Fibroblast of skin of scalp (primary cell): Measurements from ENCODE around the gene TXNIP.
A peak's percentile ranks its signal among the peaks of the same experiment; 100 is the strongest.

Source experiments
- DNase-seq: peaks from one replicate; pipeline ENCODE4 v3.0.0-alpha.2; 2013

The TXNIP gene

DNA sequence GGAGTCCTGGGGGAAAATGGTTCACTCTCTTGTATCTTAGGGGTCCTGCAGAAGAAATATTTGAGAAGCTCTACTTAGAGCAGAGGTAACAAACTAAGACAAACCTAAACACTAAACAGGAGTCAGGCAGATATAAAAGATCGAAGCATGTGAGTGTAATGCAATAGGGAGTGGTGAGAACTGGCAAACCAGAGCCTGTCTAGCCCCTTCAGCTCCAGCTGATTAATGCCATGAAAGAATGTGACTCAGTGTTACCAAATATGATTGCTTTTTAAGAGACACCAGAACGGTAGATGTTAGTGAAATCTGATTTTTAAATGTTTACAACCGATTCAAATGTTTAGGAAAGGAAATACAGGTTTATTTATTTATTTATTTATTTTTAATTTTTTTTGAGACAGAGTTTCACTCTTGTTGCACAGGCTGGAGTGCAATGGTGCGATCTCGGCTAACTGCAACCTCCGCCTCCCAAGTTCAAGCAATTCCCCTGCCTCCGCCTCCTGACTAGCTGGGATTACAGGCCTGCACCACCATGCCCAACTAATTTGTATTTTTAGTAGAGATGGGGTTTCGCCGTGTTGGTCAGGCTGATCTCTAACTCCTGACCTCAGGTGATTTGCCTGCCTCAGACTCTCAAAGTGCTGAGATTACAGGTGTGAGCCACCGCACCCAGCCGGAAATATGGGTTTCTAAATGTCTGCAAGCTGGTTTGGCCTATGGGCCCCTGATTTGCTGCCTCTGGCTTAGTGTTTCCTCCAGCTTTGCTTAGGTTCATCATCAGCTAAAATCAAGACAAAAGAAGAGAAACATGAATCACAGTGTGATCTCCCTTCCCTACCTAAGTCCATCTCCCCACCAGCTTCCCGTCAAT, 12.2 kb downstream of the TXNIP start:
- no peak for DNase-seq

DNA sequence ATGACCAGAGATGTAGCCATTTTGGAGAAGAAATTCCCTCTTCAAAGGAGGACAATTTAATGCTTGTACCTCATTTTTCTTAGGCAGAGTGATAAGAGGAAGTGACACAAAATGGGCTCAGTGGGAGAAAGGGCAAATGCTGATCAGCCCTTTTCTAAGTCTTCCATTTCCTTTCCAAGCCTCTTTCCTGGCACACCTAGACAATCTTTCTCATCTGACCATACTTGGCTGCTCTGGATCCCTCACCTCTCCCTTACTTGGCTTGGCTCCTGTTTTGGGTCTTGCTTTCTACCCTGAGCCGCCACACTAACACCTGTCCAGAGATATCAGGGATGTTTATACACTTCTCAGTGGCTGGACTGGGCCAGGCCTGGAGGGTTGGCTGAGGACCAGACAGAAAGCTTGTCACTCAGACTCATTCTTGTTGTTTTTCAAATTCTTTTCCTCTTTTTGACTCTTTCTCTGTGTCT, 13.1 kb downstream of the TXNIP start:
- DNase-seq = no peak

GRCh38 chr1:145982010-145982723, 14.2 kb downstream of the TXNIP start:
- no peak for DNase-seq

DNA sequence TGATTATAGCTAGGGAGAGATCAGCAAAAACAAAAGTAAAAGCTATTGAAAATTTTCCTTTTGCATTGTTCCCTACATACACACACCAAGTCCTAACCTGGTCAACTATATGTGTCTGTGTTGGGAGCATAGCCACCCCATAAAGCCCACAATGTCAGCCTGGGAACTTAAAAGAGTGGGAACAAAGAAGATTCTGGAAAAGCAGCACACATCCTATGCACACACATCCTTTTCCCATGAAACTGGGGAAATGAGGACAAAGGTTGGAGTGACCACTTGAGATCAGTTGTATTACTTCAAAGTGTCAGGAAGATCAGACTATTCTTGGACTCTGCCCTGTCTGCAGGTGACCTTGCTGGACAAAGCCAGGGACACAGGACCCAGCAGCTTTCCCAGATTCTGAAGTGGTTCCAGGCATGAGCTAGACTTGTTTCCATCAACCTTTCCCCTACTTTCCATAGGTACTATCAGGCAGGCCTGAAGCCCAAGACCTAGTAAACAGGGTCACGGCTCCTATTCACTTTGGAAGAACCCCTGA, 15.9 kb downstream of the TXNIP start:
- DNase-seq = no peak

DNA sequence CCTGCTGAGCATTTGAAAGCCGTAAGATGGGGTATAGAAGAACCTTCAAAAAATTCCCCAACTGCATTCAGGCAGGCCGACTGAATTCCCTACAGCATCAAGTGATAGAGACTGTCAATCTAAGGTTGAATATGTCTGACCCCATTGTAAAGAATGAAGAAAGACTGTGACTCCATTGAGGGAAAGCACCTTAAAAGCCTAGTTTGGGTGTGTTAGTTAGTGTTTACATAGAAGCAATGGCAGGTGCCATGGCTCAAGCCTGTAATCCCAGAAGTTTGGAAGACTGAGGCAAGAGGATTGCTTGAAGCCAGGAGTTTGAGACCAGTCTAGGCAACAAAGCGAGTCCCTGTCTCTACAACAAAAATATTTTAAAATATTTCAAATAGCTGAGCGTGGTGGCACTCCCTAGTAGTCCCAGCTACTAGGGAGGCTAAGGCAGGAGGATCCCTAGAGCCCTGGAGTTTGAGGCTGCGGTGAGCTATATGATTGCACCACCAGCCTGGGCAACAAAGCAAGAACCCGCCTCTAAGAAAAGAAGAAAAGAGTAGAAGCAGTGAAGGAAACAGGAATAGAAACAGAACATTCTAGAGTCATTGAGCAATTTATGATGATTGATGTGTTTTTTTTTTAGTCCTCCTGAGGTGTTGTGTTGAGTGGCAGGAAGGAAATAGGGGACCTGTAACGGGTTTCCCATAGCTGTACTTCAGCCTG, 16.5 kb downstream of the TXNIP start:
- DNase-seq = peak; percentile 74

GRCh38 chr1:145978854-145979745, 17.3 kb downstream of the TXNIP start:
- peak; percentile 100 for DNase-seq

DNA sequence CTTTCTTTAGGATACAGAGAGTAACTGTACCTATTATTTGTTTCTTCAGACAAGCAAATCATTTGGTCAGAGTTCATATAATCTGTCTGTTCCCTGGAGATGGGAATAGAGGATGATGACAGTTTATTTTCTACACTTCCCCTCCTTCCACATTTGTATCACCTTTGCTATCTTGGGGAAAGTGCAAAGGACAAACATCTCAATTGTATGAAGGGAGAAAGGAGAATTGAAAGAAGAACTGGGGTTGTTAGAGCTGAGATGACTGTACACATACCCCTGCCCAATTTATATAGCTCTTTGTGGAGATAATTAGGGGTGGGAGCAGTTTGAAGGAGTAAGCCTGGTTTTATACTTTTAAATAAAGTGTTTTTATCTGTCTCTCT, 17.9 kb downstream of the TXNIP start:
- no peak for DNase-seq

DNA sequence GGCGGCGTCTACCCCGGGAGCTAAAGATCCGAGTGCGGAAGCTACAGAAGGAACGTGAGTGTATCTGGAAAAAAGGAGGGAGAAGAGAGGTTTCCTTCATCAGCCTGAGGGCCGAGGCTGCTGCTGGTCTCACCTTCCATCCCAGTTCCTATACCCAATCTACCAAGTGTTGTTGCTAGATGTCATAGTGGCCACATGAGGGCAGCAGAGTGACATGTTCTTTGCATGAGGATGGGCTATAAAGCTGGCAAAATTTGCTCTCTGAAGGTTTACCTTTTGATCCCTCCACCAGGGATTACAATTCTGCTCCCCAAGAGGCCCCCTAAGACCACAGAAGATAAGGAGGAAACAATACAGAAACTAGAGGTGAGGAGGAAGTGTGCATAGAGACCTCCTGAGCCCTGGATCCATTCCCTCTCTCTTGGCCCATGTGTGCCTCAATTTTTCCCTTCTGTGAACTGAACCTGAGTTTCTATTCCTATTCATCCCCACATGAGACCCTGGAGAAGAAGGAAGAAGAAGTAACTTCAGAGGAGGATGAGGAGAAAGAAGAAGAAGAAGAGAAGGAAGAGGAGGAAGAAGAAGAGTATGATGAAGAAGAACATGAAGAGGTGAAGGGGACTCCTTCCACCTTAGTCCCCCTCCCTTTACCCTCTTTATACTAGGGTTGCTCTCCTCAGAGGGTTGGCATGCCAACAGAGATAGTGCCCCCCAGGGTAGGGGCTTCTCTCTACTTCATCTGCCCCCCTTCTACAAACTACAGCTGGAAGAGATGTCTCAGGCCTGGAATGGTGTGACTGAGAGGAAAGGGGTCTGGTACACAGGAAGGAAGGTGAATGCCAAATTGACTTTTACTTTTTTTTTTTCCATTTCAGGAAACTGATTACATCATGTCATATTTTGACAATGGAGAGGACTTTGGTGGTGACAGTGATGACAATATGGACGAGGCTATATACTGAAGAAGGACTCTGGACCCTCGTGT, 18.6 kb downstream of the TXNIP start:
- peak; percentile 86 for DNase-seq

DNA sequence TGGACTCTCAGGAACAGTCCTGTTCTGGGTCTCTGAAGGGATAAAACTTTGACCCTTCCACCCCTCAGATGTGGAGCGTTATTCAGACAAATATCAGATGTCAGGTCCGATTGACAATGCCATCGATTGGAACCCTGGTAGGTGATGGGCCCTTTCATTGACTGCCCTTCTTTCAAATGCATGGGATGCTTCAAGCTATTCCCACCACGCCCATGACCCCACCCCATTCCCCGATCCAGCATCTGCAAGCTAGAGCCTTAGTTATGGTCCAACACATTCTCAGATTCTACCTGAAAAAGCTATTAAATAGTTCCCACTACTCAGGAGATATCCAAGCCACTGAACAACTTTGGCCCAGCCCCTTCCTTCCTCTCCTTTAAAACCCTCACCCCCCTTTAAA, 19.4 kb downstream of the TXNIP start:
- DNase-seq = no peak

DNA sequence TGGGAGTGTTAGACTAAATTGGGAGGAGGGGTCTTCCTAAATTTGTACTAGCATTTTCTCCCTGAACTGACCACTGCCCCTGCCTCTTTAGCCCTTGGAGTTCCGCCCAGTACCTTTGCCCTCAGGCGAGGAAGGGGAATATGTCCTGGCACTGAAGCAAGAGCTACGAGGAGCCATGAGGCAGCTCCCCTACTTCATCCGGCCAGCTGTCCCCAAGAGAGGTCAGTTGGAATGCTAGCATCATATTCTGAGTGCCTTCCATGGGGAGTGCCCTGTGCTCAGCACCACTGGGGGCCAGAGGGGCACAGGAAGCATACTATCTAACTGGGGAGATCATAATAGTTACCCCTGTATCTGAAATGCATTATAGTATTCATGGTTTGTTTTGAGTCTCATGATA, 21.2 kb downstream of the TXNIP start:
- DNase-seq = no peak

GRCh38 chr1:145974721-145975120, 21.7 kb downstream of the TXNIP start:
- DNase-seq = no peak

DNA sequence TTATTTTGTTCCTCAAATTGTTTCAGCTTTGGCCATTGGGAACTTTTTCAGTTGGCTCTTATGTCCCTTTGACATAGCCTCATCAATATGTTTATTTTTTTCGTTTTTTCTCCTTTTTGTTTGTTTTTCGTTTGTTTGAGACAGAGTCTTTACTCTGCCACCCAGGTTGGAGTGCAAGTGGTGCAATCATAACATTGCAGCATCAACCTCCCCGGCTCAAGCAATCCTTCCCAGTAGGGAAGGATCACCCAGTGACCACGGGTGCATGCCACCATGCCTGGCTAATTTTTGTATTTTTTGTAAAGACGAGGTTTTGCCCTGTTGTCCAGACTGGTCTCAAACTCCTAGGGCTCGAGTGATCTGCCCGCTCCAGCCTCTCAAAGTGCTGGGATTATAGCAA, 23.8 kb downstream of the TXNIP start:
- DNase-seq = no peak

DNA sequence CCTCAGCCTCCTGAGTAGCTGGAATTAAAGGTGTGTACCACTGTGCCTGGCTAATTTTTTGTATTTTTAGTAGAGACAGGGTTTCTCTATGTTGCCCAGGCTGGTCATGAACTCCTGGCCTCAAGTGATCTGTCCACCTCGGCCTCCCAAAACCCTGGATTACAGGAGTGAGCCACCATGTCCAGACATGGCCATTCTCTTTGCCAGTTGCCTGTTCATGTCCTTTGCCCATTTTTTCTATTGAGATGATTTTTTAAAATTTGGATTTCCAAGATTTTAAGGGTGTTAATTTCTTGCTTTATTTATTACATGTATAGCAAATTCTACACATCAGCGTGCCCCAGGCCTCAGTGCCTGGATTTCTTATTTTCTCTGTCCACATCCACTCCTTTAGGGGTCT, 29.1 kb downstream of the TXNIP start:
- DNase-seq = no peak

DNA sequence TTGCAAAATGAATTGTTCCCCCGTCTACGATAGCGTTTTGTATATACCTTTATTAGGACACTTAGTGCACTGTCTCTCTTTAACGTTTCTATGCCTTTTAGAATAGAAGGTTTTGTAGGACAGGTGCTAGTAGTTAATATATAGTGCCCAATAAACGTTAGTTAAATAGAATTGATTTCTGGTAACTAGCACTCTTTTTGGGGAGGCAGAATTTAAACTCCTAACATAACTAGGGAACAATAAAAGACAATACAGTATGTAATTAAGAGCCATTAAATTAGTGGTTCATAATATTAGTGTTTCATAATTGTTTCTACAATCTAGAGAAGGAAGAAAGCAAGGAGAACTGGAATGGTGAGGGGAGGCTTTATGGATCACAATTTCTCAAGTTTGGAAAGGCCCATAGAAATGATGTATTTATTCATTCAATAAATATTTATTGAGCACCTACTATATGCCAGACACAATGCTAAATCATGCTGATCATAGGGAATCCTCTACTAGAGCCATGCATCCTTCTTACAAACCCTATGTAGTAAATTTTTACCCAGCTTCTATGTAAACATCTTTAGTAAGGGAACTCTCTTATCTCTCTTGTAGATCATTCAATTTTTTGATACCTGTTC, 31.1 kb downstream of the TXNIP start:
- DNase-seq = no peak

GRCh38 chr1:145964328-145965118, 31.9 kb downstream of the TXNIP start, which contains the start of the genes ANKRD34A and POLR3GL:
TSS of gene ANKRD34A (minus strand) at chr1:145964575. CDS start at chr1:145961759, 2,816 bp downstream.
TSS of gene POLR3GL (plus strand) at chr1:145964690. CDS start at chr1:145974866, 10,176 bp downstream.
- peak; percentile 92 for DNase-seq

- DNase-seq = peak; percentile 80
Measured at GRCh38 chr1:145963265-145964019, 32.9 kb downstream of the TXNIP start.

DNA sequence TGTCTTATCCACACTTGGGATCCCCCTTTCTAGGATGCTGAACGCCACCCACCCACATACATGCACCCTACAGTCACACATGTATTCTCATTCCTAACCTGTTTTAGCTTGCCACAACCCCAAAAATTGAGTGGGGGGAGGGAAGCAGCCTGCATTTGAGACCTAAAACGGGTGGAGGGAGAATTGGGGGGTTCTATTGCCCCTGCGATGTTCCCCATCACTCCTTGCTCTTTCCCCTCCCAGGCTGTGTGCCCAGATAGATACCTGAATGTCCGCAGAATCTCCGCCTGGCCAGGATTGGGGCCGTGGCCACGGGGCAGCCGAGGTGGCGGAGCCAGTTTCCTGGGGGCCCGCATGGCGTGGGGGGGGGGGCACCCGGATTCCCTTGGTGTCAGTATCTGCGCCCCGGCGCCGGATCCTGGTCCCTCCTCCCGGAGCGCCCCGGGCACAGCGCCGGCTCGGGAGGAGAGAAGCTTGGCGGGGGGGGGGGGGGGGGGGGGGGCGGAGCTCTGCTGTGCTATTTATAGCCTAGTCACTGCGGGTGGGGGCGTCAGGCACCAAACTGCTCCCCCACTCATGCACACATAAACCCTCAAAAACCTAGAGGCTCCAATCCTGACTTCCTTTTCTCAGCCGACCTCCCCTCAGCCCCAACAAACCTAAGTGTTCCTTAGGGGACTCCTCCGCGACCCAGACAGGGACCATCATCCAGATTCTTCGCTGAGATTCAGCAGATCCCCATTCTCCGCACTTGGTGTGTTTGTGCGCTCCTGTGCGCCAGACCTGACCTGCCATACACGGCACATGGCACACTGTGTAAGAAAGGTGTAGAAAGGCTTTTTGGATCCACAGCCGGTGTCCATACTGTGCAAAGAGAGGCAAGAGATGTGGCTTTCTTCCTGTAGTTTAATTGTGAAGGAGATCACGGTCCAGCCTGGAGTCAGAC, 33.9 kb downstream of the TXNIP start:
- DNase-seq = peak; percentile 50
